Iris pigment epithelial cell (primary cell): ENCODE results near the gene CAMK1D.
A peak's percentile ranks its signal among the peaks of the same experiment; 100 is the strongest.

Experiments
- DNase-seq: peaks from one replicate; pipeline ENCODE4 v3.0.0-alpha.2; 2011; ENCODE audit warnings: low read depth

Gene CAMK1D

GRCh38 chr10:12657489-12657888 lies 308.1 kb downstream of the CAMK1D start:
- DNase-seq = no peak

DNA sequence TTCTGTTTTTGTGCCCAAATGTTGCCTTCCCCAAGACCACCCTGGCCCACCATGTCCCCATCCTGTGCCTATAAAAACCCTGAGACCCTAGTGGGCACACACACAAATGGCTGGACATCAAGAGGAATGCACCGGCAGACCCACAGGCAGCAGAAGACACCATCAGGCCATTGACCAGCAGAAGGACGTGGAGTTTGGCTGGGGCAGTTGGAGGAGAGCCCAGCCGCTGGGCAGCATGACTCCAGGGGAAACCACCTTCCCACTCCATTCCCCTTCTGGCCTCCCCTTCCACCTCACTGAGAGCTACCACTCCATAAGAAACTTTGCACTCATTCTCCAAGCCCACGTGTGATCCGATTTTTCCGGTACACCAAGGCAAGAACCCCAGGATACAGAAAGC lies 309.2 kb downstream of the CAMK1D start:
- DNase-seq = no peak

DNA sequence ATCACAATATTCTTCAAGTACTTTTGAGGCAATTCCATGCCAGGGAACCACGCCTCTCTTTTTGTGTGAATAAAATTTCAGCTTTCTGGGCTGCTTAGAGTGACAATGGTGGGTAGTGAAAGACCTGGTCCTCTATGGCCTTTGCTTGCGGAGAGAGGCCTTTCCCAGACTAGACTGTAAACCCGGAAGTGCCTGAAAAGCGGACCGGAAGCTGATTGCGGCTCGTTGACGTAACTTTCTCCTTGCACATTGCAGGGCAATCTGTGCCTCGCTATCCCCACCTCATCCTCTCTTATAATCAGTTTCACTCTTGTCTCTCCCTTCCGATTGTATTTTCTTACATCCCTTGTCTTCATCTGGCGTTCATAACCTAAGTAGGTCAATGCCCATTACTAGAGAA lies 310.4 kb downstream of the CAMK1D start:
- no peak for DNase-seq

DNA sequence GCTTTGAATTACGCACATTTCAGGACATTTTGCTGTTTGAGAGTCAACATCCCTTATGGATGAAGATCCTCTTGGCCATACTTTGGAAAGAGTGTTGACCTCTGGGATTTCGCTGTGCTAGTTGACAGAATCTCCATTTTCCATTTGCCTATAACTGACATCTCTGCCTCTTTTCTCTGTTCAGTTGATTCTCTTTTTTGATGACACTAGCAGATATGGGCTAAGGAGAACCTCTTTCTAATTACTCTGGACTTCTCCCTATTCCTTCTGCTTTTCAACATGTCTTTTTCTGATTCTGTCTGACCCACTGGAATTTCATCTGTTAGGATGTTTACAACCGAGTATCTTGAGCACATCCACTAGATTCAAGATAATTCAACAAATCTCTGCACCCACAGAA lies 311.5 kb downstream of the CAMK1D start:
- DNase-seq = no peak

DNA sequence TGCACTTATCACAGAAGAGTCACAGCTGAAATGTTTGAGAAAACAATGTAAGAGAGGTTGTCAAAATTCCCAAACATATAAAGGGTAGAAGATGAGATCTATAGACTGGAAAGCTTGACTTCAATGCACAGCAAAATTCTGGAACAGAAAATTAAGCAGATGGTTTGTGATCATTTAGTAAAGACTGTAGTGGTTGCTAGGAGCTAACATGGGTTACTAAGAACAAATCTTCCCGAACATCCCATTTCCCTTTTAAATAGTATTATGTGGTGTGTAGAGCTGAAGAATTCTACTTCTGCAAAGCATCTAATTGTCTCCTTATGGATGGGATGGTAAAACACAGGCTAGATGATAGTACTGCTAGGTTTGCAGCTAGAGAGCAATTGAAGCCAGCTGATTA lies 312.3 kb downstream of the CAMK1D start:
- no peak for DNase-seq

GRCh38 chr10:12663863-12664262 lies 314.5 kb downstream of the CAMK1D start:
- DNase-seq = no peak

- DNase-seq = no peak
These were observed 316.2 kb downstream of the CAMK1D start for GRCh38 chr10:12665501-12665900.

GRCh38 chr10:12667052-12667451 lies 317.7 kb downstream of the CAMK1D start:
- no peak for DNase-seq

GRCh38 chr10:12668634-12669033 lies 319.3 kb downstream of the CAMK1D start:
- no peak for DNase-seq

DNA sequence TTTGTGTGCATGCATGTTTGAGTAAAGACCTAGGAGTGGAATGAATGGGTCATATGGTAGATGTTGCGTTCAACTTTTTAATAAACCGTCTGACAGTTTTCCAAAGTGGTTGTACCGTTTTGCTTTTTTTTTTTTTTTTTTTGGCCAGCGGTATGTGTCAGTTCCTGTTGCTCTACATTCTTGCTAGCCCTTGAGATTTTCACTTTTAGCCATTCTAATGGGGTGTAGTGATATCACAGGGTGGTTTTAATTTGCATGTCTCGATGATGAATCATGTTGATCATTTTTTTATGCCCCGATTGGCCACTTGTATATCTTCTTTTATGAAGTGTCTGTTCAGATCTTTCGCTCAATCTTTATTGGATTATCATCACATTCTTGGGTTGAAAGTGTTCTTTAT lies 320.7 kb downstream of the CAMK1D start:
- DNase-seq = no peak

- DNase-seq = no peak
These were observed 325.8 kb downstream of the CAMK1D start for GRCh38 chr10:12675186-12675585.

GRCh38 chr10:12679636-12680035 lies 330.3 kb downstream of the CAMK1D start:
- no peak for DNase-seq

DNA sequence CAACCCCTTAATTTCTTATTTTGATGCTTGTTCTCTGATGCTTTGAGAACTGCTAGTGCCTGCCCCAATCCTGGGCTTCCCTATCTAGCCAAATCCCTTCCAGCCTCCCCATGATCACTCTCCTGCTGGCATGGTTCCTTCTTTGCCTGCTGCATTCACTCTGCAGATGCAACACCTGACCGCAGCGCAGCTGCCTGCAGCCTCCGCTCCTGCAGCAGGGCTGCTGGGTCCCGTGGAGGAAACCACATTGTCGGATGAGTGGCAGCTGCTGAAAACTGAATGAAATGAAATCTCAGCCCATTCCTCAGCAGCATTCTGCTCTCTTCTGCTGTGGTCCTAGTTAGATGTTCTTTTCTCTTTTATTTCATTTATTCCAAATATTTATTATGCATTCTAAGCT lies 331.9 kb downstream of the CAMK1D start:
- DNase-seq = no peak

GRCh38 chr10:12684784-12685183 lies 335.4 kb downstream of the CAMK1D start:
- no peak for DNase-seq

GRCh38 chr10:12685261-12686058 lies 336.1 kb downstream of the CAMK1D start:
- no peak for DNase-seq

DNA sequence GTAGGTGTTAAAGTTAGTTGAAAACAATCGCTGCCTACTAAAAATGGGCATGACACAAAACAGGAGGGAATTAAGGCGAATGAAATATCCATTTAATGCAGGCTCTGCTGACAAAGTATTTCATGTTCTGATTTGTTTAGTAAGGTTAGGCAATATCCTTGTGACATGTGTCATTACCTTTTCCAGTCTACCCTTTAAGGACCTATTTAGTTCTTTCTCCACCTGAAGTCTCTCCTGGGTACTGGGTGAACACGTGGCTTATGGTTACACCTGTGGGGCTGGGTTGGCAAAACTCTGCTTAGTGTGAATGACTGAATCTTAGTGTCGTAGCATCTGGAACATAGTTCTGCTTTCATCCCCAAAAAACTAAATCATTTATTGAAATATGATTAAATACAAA lies 338.6 kb downstream of the CAMK1D start:
- DNase-seq = no peak

- no peak for DNase-seq
These were observed 340.5 kb downstream of the CAMK1D start for GRCh38 chr10:12689893-12690292.

DNA sequence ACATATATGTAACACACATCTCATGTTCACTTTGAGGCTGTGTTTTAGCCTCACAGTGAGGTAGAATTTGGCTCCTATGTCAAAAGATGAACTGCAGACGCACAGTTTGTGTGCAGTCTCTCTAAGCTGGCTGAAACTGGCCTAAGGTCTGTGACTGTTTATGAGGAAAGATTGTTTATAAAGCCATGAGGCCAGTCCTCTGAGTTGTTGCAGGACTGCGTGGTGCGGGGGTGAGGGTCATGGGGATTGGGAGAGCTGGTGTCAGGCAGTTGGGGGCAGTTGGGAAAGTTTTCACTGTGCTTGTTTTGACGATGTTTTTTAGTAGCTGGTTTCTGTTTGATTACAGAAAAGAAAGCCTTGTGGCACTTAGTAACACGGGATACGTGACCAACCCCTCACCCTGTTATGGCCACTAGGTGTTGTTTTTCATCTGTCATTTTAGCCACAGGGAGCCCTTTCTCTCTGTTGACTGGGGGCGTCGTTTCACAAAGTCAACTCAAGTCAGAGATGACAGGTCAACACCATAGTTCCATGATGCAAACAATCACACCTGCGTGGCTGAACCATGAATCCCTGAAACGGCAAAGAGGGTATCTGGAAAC lies 341.3 kb downstream of the CAMK1D start:
- no peak for DNase-seq

- DNase-seq = no peak
These were observed 342.2 kb downstream of the CAMK1D start for GRCh38 chr10:12691596-12691995.

DNA sequence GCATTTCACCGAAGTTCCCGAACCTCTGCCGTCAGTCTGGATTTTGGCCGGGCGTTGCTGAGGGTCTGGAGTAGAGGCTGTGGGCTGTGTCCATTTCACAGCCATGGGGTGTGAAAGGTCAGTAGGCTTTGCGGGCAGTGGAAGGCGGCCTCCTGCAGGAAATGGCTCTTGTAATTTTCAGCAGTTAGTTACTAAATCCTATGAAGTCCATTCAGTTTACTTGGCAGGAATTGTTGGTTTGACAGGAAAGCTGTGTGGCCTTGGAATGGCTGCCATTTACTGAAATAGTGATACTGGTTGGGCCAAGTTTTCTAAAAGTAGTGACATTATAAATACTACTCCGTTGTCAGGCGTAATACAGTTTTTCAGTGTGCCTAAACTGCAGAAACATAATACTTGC lies 348.4 kb downstream of the CAMK1D start:
- no peak for DNase-seq

GRCh38 chr10:12699258-12699700 lies 349.9 kb downstream of the CAMK1D start:
- DNase-seq = peak; percentile 73

DNA sequence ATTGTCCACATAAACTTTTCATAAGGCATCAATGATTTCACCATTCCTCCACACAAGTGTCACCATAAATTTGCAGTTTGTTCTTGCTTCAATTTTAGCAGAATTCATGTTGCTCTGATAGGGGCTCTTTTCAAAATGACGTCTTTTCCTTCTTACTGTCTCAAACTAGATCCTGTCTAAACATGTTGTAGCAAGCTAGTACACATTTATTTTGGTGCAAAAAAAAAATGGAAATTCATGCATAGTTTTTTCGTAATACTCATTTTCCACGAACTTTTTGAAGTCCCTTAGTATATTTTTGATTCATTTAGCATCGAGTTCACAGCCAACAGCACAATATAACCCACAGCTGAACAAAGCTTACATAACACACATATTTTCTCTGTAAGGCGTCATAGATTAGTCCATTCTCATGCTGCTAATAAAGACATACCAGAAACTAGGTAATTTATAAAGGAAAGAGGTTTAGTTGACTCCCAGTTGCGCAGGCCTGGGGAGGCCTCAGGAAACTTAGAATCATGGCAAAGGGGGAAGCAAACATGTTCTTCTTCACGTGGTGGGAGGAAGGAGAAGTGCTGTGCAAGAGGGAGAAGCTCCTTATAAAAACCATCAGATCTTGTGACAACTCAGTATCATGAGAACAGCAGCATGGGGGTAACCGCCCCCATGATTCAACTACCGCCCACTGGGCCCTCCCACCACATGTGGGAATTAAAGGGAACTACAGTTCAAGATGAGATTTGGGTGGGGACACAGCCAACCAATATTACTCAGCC lies 350.6 kb downstream of the CAMK1D start:
- no peak for DNase-seq

DNA sequence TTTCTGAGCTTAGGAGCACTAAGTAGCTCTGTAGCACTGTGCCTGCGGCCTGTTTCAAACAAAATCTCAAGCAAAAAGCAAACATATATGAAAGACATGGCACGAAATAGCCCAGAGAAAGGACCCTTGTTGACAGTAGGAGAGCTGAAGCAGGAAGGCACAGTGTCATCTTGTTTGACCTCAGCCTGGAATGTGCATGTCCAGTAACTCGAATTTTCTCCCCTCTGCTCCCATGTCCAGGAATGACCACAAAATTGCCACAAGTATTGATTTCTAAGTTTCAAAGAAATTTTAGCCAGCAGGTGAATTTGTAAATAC lies 351.2 kb downstream of the CAMK1D start:
- no peak for DNase-seq
